AG04449 (cell line): ENCODE results near the gene SPATA31E1.

Experiments
- CTCF ChIA-PET: fragments of 350-600 bp; formaldehyde crosslinking; extraction: SDS; loops from one replicate; lab custom pipeline; 2021; ENCODE audit warnings: antibody characterized with exemption; lab: Yijun Ruan, JAX
- POLR2A ChIA-PET: fragments of 400-600, 350-600 bp; formaldehyde crosslinking; extraction: SDS; loops from one replicate; lab custom pipeline; 2020; ENCODE audit warnings: antibody characterized with exemption, inconsistent platforms; lab: Yijun Ruan, JAX
- DNase-seq: peaks from one replicate; pipeline ENCODE4 v3.0.0-alpha.2; 2010; ENCODE audit warnings: low read depth, low spot score
- H3K4me3 ChIP-seq: 2 replicates; pipeline ENCODE4 v1.5.1; 2011; ENCODE audit warnings: low read depth, mild to moderate bottlenecking, control low read depth, low read length
- TF ChIP-seq, protein P1 (sequence below): IDR thresholded peaks from one replicate; pipeline ENCODE4 v1.5.1; 2011; ENCODE audit warnings: mild to moderate bottlenecking, moderate library complexity, low read length, control low read depth, inconsistent platforms; ENCODE audit not compliant: insufficient read depth; ENCODE audit errors: missing control alignments

Gene SPATA31E1

GRCh38 chr9:87853876-87854579 is 28.6 kb upstream of the SPATA31E1 start:
- TF ChIP-seq, protein P1, sequence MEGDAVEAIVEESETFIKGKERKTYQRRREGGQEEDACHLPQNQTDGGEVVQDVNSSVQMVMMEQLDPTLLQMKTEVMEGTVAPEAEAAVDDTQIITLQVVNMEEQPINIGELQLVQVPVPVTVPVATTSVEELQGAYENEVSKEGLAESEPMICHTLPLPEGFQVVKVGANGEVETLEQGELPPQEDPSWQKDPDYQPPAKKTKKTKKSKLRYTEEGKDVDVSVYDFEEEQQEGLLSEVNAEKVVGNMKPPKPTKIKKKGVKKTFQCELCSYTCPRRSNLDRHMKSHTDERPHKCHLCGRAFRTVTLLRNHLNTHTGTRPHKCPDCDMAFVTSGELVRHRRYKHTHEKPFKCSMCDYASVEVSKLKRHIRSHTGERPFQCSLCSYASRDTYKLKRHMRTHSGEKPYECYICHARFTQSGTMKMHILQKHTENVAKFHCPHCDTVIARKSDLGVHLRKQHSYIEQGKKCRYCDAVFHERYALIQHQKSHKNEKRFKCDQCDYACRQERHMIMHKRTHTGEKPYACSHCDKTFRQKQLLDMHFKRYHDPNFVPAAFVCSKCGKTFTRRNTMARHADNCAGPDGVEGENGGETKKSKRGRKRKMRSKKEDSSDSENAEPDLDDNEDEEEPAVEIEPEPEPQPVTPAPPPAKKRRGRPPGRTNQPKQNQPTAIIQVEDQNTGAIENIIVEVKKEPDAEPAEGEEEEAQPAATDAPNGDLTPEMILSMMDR, result no peak
- H3K4me3 ChIP-seq, result no peak overlapping the region
- ChIA-PET POLR2A (no interaction called here), CTCF (no interaction called here)
- DNase-seq, result no peak

- H3K4me3 ChIP-seq, result no peak overlapping the region
- TF ChIP-seq, protein P1, result no peak
- DNase-seq, result no peak
- CTCF ChIA-PET, result no interaction called here
- POLR2A ChIA-PET, result no interaction called here
Measured at GRCh38 chr9:87854580-87854955, 28.1 kb upstream of the SPATA31E1 start.

DNA sequence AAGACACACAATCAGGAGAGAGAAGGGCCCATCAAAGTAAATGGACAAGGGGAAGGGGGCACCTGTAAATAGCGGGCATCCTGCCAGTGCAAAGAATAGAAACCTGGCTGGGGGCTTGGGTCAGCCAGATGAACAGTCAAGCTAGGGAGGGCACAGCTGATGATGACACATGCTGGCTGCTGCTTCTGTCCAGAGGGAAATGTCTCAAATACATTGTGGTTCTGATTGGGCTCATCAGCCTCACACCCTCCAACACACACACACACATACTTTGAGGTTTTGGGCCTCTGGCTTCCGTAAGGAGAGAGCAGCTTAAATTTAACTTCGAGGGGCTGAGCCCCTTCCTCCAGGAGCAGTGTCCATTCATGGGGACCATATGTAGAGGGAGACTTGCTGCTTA is 27.6 kb upstream of the SPATA31E1 start:
- no peak overlapping the region for H3K4me3 ChIP-seq
- POLR2A ChIA-PET, result no interaction called here
- no peak for DNase-seq
- CTCF ChIA-PET, result no interaction called here
- TF ChIP-seq, protein P1, result no peak

GRCh38 chr9:87857141-87857947 is 25.3 kb upstream of the SPATA31E1 start:
- TF ChIP-seq, protein P1, result no peak
- H3K4me3 ChIP-seq, result no peak overlapping the region
- POLR2A ChIA-PET, result no interaction called here
- CTCF ChIA-PET, result no interaction called here
- no peak for DNase-seq

GRCh38 chr9:87857948-87858335 is 24.7 kb upstream of the SPATA31E1 start:
- no peak overlapping the region for H3K4me3 ChIP-seq
- ChIA-PET POLR2A (no interaction called here), CTCF (no interaction called here)
- TF ChIP-seq, protein P1, result no peak
- no peak for DNase-seq

GRCh38 chr9:87859137-87859536 is 23.5 kb upstream of the SPATA31E1 start:
- H3K4me3 ChIP-seq, result no peak overlapping the region
- no peak for DNase-seq
- TF ChIP-seq, protein P1, result no peak
- ChIA-PET CTCF (no interaction called here), POLR2A (no interaction called here)
